Karpas-422 (cell line): ENCODE measurements around the gene RHOH. TPM values are rescaled to one million over a fixed set of nuclear protein-coding genes. Genes with fewer than 3 reads are reported as not detected.

Source experiments
- DNase-seq: peaks from one replicate; pipeline ENCODE4 v3.0.0-alpha.2; 2015
- H2AFZ ChIP-seq: fragments of 200-600 bp; sonication (generic); 2 replicates; pipeline ENCODE4 v1.6.1; 2014; ENCODE audit warnings: antibody characterized with exemption, low read length, mixed read lengths
- H3K27ac ChIP-seq: fragments of 200-600 bp; sonication (generic); 2 replicates; pipeline ENCODE4 v1.5.1; 2014; ENCODE audit warnings: mild to moderate bottlenecking, low read length, moderate library complexity
- H3K27me3 ChIP-seq: fragments of 200-600 bp; sonication (generic); 2 replicates; pipeline ENCODE4 v1.6.1; 2014; ENCODE audit warnings: low read length, mixed read lengths
- H3K36me3 ChIP-seq: fragments of 200-600 bp; sonication (generic); 2 replicates; pipeline ENCODE4 v1.6.1; 2014; ENCODE audit warnings: low read length, mixed read lengths; ENCODE audit not compliant: insufficient read depth
- H3K4me1 ChIP-seq: fragments of 200-600 bp; sonication (generic); 2 replicates; pipeline ENCODE4 v1.6.1; 2014; ENCODE audit warnings: mild to moderate bottlenecking, low read length, mixed read lengths
- H3K4me2 ChIP-seq: fragments of 200-600 bp; sonication (generic); 2 replicates; pipeline ENCODE4 v1.6.1; 2014; ENCODE audit warnings: low read length, low read depth, mild to moderate bottlenecking; ENCODE audit not compliant: poor library complexity, severe bottlenecking
- H3K4me3 ChIP-seq: fragments of 200-600 bp; sonication (generic); 2 replicates; pipeline ENCODE4 v1.5.1; 2014; ENCODE audit warnings: mild to moderate bottlenecking, antibody characterized with exemption, low read length, mixed read lengths
- H3K79me2 ChIP-seq: fragments of 200-600 bp; sonication (generic); 2 replicates; pipeline ENCODE4 v1.6.1; 2014; ENCODE audit warnings: mild to moderate bottlenecking, low read length, mixed read lengths
- H3K9ac ChIP-seq: fragments of 200-600 bp; sonication (generic); 2 replicates; pipeline ENCODE4 v1.6.0; 2014; ENCODE audit warnings: low read length
- H3K9me2 ChIP-seq: fragments of 200-600 bp; sonication (generic), shearing (Covaris generic); replicated peaks from 2 replicates; pipeline ENCODE4 v1.6.0; 2014; ENCODE audit warnings: mild to moderate bottlenecking, low read length, moderate library complexity; ENCODE audit not compliant: insufficient read depth
- H3K9me3 ChIP-seq: fragments of 300-700, 200-600 bp; sonication (generic); 2 replicates; pipeline ENCODE4 v1.6.1; 2014; ENCODE audit warnings: low read length, mixed read lengths
- H4K20me1 ChIP-seq: fragments of 200-600 bp; sonication (generic); 2 replicates; pipeline ENCODE4 v1.6.1; 2014; ENCODE audit warnings: mild to moderate bottlenecking, antibody characterized with exemption, low read length, low read depth; ENCODE audit not compliant: insufficient read depth
- total RNA-seq: library from RNA; depleted of rRNA; stranded (reverse); fragments of >200 nt; shearing (Covaris generic); gene quantifications from 2 replicates; pipeline ENCODE4 v1.2.3, GENCODE V29; 2014; ENCODE audit warnings: low replicate concordance

RHOH gene
- total RNA-seq, 1 experiment from 2014 or later = 68.4 TPM

- Histone ChIP-seq H3K9ac (peak overlapping the region; percentile 54), H3K36me3 (peaks cover 5% of the 10 kb centered on the region; the same call in 1 of the 2 replicates), H2AFZ (no peak overlapping the region)
These were observed 7.9 kb downstream of the RHOH start for GRCh38 chr4:40204507-40205258.

GRCh38 chr4:40205259-40206198, 8.7 kb downstream of the RHOH start:
- Histone ChIP-seq H3K9me3 (no peaks in the 10 kb centered on the region), H4K20me1 (no peaks in the 10 kb centered on the region; the same call in 1 of the 2 replicates), H3K27ac (peak overlapping the region; percentile 98), H3K36me3 (peaks cover 8% of the 10 kb centered on the region; the same call in 1 of the 2 replicates), H3K9me2 (no peaks in the 10 kb centered on the region), H2AFZ (no peak overlapping the region), H3K27me3 (no peaks in the 10 kb centered on the region), H3K4me3 (peak overlapping the region; percentile 37; the same call in 1 of the 2 replicates), H3K79me2 (peaks cover 98% of the 10 kb centered on the region), H3K4me1 (peaks cover 98% of the 10 kb centered on the region), H3K9ac (peak overlapping the region; percentile 54), H3K4me2 (peak overlapping the region; percentile 98)
- DNase-seq = peak; percentile 71

More at GRCh38 chr4:40204507-40205258, 7.9 kb downstream of the RHOH start:
- H3K9me2 ChIP-seq = no peaks in the 10 kb centered on the region
- H3K9me3 ChIP-seq = no peaks in the 10 kb centered on the region
- H3K4me2 ChIP-seq = peak overlapping the region; percentile 98
- H3K4me1 ChIP-seq = peaks cover 98% of the 10 kb centered on the region
- H3K4me3 ChIP-seq = peak overlapping the region; percentile 31
- H3K27ac ChIP-seq = peak overlapping the region; percentile 98
- H4K20me1 ChIP-seq = no peaks in the 10 kb centered on the region; the same call in 1 of the 2 replicates
- H3K27me3 ChIP-seq = no peaks in the 10 kb centered on the region
- H3K79me2 ChIP-seq = peaks cover 98% of the 10 kb centered on the region
- DNase-seq = peak; percentile 69

GRCh38 chr4:40206426-40206825, 9.6 kb downstream of the RHOH start:
- peaks cover 98% of the 10 kb centered on the region for H3K79me2 ChIP-seq
- H3K36me3 ChIP-seq = peaks cover 10% of the 10 kb centered on the region
- H3K4me3 ChIP-seq = peak overlapping the region; percentile 37; the same call in 1 of the 2 replicates
- H4K20me1 ChIP-seq = no peaks in the 10 kb centered on the region
- no peak overlapping the region for H2AFZ ChIP-seq
- peak overlapping the region; percentile 54 for H3K9ac ChIP-seq
- DNase-seq = no peak
- no peaks in the 10 kb centered on the region for H3K9me3 ChIP-seq
- H3K27me3 ChIP-seq = no peaks in the 10 kb centered on the region
- H3K4me2 ChIP-seq = peak overlapping the region; percentile 98
- no peaks in the 10 kb centered on the region for H3K9me2 ChIP-seq
- peak overlapping the region; percentile 98 for H3K27ac ChIP-seq
- H3K4me1 ChIP-seq = peaks cover 97% of the 10 kb centered on the region

- Histone ChIP-seq H3K4me2 (peak overlapping the region; percentile 98), H3K9ac (no peak overlapping the region), H3K4me1 (peaks cover 95% of the 10 kb centered on the region), H4K20me1 (peaks cover 5% of the 10 kb centered on the region; the same call in 1 of the 2 replicates), H3K9me3 (no peaks in the 10 kb centered on the region), H3K79me2 (peaks cover 100% of the 10 kb centered on the region), H3K27me3 (no peaks in the 10 kb centered on the region), H3K36me3 (peaks cover 37% of the 10 kb centered on the region), H3K4me3 (no peak overlapping the region), H3K27ac (peak overlapping the region; percentile 98), H2AFZ (no peak overlapping the region), H3K9me2 (no peaks in the 10 kb centered on the region)
- DNase-seq = no peak
These were observed 12.6 kb downstream of the RHOH start for GRCh38 chr4:40209401-40209800.

GRCh38 chr4:40210776-40211175, 13.9 kb downstream of the RHOH start:
- no peak overlapping the region for H3K9ac ChIP-seq
- peak overlapping the region; percentile 19 for H3K4me2 ChIP-seq
- H3K4me3 ChIP-seq = no peak overlapping the region
- H3K4me1 ChIP-seq = peaks cover 88% of the 10 kb centered on the region
- peaks cover 8% of the 10 kb centered on the region; the same call in 1 of the 2 replicates for H4K20me1 ChIP-seq
- H2AFZ ChIP-seq = no peak overlapping the region
- H3K27ac ChIP-seq = peak overlapping the region; percentile 48
- H3K36me3 ChIP-seq = peaks cover 47% of the 10 kb centered on the region
- H3K9me2 ChIP-seq = no peaks in the 10 kb centered on the region
- H3K9me3 ChIP-seq = no peaks in the 10 kb centered on the region
- no peak for DNase-seq
- peaks cover 100% of the 10 kb centered on the region for H3K79me2 ChIP-seq
- no peaks in the 10 kb centered on the region for H3K27me3 ChIP-seq

- Histone ChIP-seq H3K36me3 (peaks cover 49% of the 10 kb centered on the region), H3K4me1 (peaks cover 81% of the 10 kb centered on the region), H2AFZ (no peak overlapping the region), H4K20me1 (peaks cover 8% of the 10 kb centered on the region; the same call in 1 of the 2 replicates), H3K4me3 (no peak overlapping the region), H3K9me3 (no peaks in the 10 kb centered on the region), H3K9ac (no peak overlapping the region), H3K27me3 (no peaks in the 10 kb centered on the region), H3K27ac (peak overlapping the region; percentile 48), H3K9me2 (no peaks in the 10 kb centered on the region), H3K4me2 (peak overlapping the region; percentile 2), H3K79me2 (peaks cover 100% of the 10 kb centered on the region)
- no peak for DNase-seq
These were observed 14.7 kb downstream of the RHOH start for GRCh38 chr4:40211224-40212185.

GRCh38 chr4:40212674-40213527, 16.1 kb downstream of the RHOH start:
- Histone ChIP-seq H3K36me3 (peaks cover 63% of the 10 kb centered on the region), H3K4me2 (no peak overlapping the region), H2AFZ (no peak overlapping the region), H3K79me2 (peaks cover 100% of the 10 kb centered on the region), H3K9me3 (no peaks in the 10 kb centered on the region), H3K27ac (peak overlapping the region; percentile 48), H3K4me1 (peaks cover 73% of the 10 kb centered on the region), H3K4me3 (no peak overlapping the region), H3K9ac (no peak overlapping the region), H3K9me2 (no peaks in the 10 kb centered on the region), H4K20me1 (peaks cover 8% of the 10 kb centered on the region; the same call in 1 of the 2 replicates), H3K27me3 (no peaks in the 10 kb centered on the region)
- DNase-seq = no peak
